Measurements from ENCODE around the gene TARS2.

- TF ChIP-seq, protein P1, sequence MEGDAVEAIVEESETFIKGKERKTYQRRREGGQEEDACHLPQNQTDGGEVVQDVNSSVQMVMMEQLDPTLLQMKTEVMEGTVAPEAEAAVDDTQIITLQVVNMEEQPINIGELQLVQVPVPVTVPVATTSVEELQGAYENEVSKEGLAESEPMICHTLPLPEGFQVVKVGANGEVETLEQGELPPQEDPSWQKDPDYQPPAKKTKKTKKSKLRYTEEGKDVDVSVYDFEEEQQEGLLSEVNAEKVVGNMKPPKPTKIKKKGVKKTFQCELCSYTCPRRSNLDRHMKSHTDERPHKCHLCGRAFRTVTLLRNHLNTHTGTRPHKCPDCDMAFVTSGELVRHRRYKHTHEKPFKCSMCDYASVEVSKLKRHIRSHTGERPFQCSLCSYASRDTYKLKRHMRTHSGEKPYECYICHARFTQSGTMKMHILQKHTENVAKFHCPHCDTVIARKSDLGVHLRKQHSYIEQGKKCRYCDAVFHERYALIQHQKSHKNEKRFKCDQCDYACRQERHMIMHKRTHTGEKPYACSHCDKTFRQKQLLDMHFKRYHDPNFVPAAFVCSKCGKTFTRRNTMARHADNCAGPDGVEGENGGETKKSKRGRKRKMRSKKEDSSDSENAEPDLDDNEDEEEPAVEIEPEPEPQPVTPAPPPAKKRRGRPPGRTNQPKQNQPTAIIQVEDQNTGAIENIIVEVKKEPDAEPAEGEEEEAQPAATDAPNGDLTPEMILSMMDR (IDR thresholded peaks at IDR 0.05), result no peak
- no peak for TF ChIP-seq RXRA (IDR thresholded peaks at IDR 0.05; ENCODE audit: borderline replicate concordance, low read depth)
- no peak for TF ChIP-seq EZH2phosphoT487 (IDR thresholded peaks at IDR 0.05; ENCODE audit: borderline replicate concordance, low read depth)
- no peak for TF ChIP-seq TEAD4 (IDR thresholded peaks at IDR 0.05; ENCODE audit: borderline replicate concordance, insufficient read depth)
- no peak for TF ChIP-seq CHD2 (IDR thresholded peaks at IDR 0.05; ENCODE audit: low read length, partially characterized antibody)
- TF ChIP-seq USF1 (IDR thresholded peaks at IDR 0.05; ENCODE audit: borderline replicate concordance, low read depth), result no peak
- TF ChIP-seq, protein P2, sequence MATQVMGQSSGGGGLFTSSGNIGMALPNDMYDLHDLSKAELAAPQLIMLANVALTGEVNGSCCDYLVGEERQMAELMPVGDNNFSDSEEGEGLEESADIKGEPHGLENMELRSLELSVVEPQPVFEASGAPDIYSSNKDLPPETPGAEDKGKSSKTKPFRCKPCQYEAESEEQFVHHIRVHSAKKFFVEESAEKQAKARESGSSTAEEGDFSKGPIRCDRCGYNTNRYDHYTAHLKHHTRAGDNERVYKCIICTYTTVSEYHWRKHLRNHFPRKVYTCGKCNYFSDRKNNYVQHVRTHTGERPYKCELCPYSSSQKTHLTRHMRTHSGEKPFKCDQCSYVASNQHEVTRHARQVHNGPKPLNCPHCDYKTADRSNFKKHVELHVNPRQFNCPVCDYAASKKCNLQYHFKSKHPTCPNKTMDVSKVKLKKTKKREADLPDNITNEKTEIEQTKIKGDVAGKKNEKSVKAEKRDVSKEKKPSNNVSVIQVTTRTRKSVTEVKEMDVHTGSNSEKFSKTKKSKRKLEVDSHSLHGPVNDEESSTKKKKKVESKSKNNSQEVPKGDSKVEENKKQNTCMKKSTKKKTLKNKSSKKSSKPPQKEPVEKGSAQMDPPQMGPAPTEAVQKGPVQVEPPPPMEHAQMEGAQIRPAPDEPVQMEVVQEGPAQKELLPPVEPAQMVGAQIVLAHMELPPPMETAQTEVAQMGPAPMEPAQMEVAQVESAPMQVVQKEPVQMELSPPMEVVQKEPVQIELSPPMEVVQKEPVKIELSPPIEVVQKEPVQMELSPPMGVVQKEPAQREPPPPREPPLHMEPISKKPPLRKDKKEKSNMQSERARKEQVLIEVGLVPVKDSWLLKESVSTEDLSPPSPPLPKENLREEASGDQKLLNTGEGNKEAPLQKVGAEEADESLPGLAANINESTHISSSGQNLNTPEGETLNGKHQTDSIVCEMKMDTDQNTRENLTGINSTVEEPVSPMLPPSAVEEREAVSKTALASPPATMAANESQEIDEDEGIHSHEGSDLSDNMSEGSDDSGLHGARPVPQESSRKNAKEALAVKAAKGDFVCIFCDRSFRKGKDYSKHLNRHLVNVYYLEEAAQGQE (IDR thresholded peaks at IDR 0.05; ENCODE audit: low read depth, low read length), result no peak
- TF ChIP-seq NRF1 (IDR thresholded peaks at IDR 0.05; ENCODE audit: low read depth, low read length), result no peak
- no peak for TF ChIP-seq POLR2AphosphoS5 (IDR thresholded peaks at IDR 0.05; ENCODE audit: low read depth, low read length)
- TF ChIP-seq NFIC (IDR thresholded peaks at IDR 0.05; ENCODE audit: borderline replicate concordance), result no peak
- TF ChIP-seq PBX3 (IDR thresholded peaks at IDR 0.05), result no peak
- TF ChIP-seq EP300 (IDR thresholded peaks at IDR 0.05; ENCODE audit: borderline replicate concordance in 1 of 2, low read depth in 1 of 2, low read length in 1 of 2), result no peak
- no peak for TF ChIP-seq GABPA (IDR thresholded peaks at IDR 0.05; ENCODE audit: low read depth)
These were observed 49.9 kb downstream of the TARS2 start for GRCh38 chr1:150536836-150537731.
